Liver (tissue), 9 donors: ENCODE results near the gene FURIN. TPM values are rescaled to one million over a fixed set of nuclear protein-coding genes. Genes with fewer than 3 reads are reported as not detected.

Experiments
- DNase-seq: peaks from one replicate; pipeline ENCODE4 v3.0.0-alpha.2; 2017; ENCODE audit warnings: low spot score
- H3K27ac ChIP-seq, 2 donors: one replicate each; pipeline ENCODE4 v1.7.0; 2013; ENCODE audit warnings: inconsistent platforms in 2 of 2, low read length in 2 of 2, control low read depth in 1 of 2, low read depth in 1 of 2, mild to moderate bottlenecking in 1 of 2
- H3K27me3 ChIP-seq, 4 donors: one replicate each; pipeline versions ENCODE4 v1.6.1 to v1.7.0; 2013; ENCODE audit warnings: low read length in 3 of 4, inconsistent platforms in 1 of 4, mild to moderate bottlenecking in 1 of 4, moderate library complexity in 1 of 4; ENCODE audit not compliant: control insufficient read depth in 4 of 4, insufficient read depth in 4 of 4
- H3K36me3 ChIP-seq, 4 donors: one replicate each; pipeline versions ENCODE4 v1.6.1 to v1.7.0; 2013; ENCODE audit warnings: low read length in 3 of 4, mild to moderate bottlenecking in 3 of 4, low read depth in 1 of 4, moderate library complexity in 1 of 4; ENCODE audit not compliant: control insufficient read depth in 4 of 4, insufficient read depth in 3 of 4
- H3K4me1 ChIP-seq, 4 donors: one replicate each; pipeline versions ENCODE4 v1.6.1 to v1.7.0; 2013; ENCODE audit warnings: low read length in 3 of 4, mild to moderate bottlenecking in 3 of 4, moderate library complexity in 1 of 4; ENCODE audit not compliant: control insufficient read depth in 4 of 4, insufficient read depth in 4 of 4
- H3K4me3 ChIP-seq, 3 donors: one replicate each; pipeline versions ENCODE4 v1.6.1 to v1.7.0; 2013; ENCODE audit warnings: low read length in 3 of 3, control low read depth in 1 of 3, low read depth in 1 of 3, mild to moderate bottlenecking in 1 of 3
- H3K9ac ChIP-seq, 2 donors: one replicate each; pipeline ENCODE4 v1.7.0; 2013; ENCODE audit warnings: low read length in 2 of 2, mild to moderate bottlenecking in 2 of 2, moderate library complexity in 2 of 2, control low read depth in 1 of 2, low read depth in 1 of 2
- H3K9me3 ChIP-seq, 4 donors: one replicate each; pipeline versions ENCODE4 v1.6.1 to v1.7.0; 2013; ENCODE audit warnings: low read length in 3 of 4; ENCODE audit not compliant: control insufficient read depth in 4 of 4
- CTCF ChIP-seq: fragments of 150-350 bp; IDR thresholded peaks from 2 replicates; pipeline ENCODE4 v1.5.1; 2017; ENCODE audit warnings: improper control_type of control experiment, low read depth, low read length; ENCODE audit not compliant: missing input control
- EGR1 ChIP-seq, 2 donors: IDR thresholded peaks; 2 replicates each; pipeline ENCODE4 v1.6.1; 2016 to 2018; ENCODE audit warnings: antibody characterized with exemption in 2 of 2, low read depth in 2 of 2
- FOXA2 ChIP-seq: IDR thresholded peaks from 2 replicates; pipeline ENCODE4 v1.6.1; 2016; ENCODE audit warnings: antibody characterized with exemption
- GABPA ChIP-seq, 2 donors: IDR thresholded peaks in 1 of 2; conservative IDR thresholded peaks in 1 of 2; 2 replicates each; pipeline ENCODE4 v1.6.1; 2016; ENCODE audit warnings: antibody characterized with exemption in 2 of 2, mild to moderate bottlenecking in 1 of 2, moderate library complexity in 1 of 2
- HNF4A ChIP-seq, 2 donors: conservative IDR thresholded peaks; 2 replicates each; pipeline ENCODE4 v1.6.1; 2016; ENCODE audit warnings: antibody characterized with exemption in 2 of 2, mild to moderate bottlenecking in 2 of 2
- HNF4G ChIP-seq: IDR thresholded peaks from 2 replicates; pipeline ENCODE4 v1.6.1; 2016; ENCODE audit warnings: antibody characterized with exemption
- JUND ChIP-seq, 2 donors: IDR thresholded peaks; 2 replicates each; pipeline ENCODE4 v1.6.1; 2016; ENCODE audit warnings: antibody characterized with exemption in 2 of 2
- MAX ChIP-seq: IDR thresholded peaks from 2 replicates; pipeline ENCODE4 v1.6.1; 2016; ENCODE audit warnings: antibody characterized with exemption
- NR2F2 ChIP-seq: IDR thresholded peaks from 2 replicates; pipeline ENCODE4 v1.6.1; 2016; ENCODE audit warnings: antibody characterized with exemption
- RAD21 ChIP-seq, 2 donors: IDR thresholded peaks; 2 replicates each; pipeline ENCODE4 v1.6.1; 2016; ENCODE audit warnings: antibody characterized with exemption in 2 of 2, mild to moderate bottlenecking in 2 of 2
- REST ChIP-seq: IDR thresholded peaks from 2 replicates; pipeline ENCODE4 v1.6.1; 2016; ENCODE audit warnings: antibody characterized with exemption, mild to moderate bottlenecking
- RXRA ChIP-seq, 2 donors: IDR thresholded peaks; 2 replicates each; pipeline ENCODE4 v1.6.1; 2017 to 2018; ENCODE audit warnings: antibody characterized with exemption in 2 of 2, mild to moderate bottlenecking in 1 of 2
- SP1 ChIP-seq: IDR thresholded peaks from 2 replicates; pipeline ENCODE4 v1.6.1; 2018; ENCODE audit warnings: antibody characterized with exemption, mild to moderate bottlenecking
- TAF1 ChIP-seq: conservative IDR thresholded peaks from 2 replicates; pipeline ENCODE4 v1.6.1; 2016; ENCODE audit warnings: antibody characterized with exemption, mild to moderate bottlenecking
- YY1 ChIP-seq: IDR thresholded peaks from 2 replicates; pipeline ENCODE4 v1.6.1; 2016; ENCODE audit warnings: antibody characterized with exemption, mild to moderate bottlenecking
- WGBS: extraction: QIAGEN DNeasy Blood & Tissue Kit; methylation state at CpG from one replicate; pipeline ENCODE4 v1.1.7; 2013; 5-methylcytosine and 5-hydroxymethylcytosine counted together
- polyA plus RNA-seq, 2 donors: library from polyadenylated mRNA; stranded (reverse) in 1 of 2; unstranded in 1 of 2; fragments of 200-250 nt in 1 of 2; fragments of >200 nt in 1 of 2; fragmentation: Nextera tagmentation in 1 of 2; extraction: Ambion mirVana in 1 of 2; gene quantifications; one replicate each; pipeline versions ENCODE4 v1.2.1 to v1.2.3, GENCODE V29; 2013 to 2015
- total RNA-seq, 2 donors: library from RNA; depleted of rRNA; stranded (reverse); fragments of >200 nt; gene quantifications; one replicate each; pipeline ENCODE4 v1.2.3, GENCODE V29; 2014
- TF ChIP-seq, protein P1 (sequence below): IDR thresholded peaks from 2 replicates; pipeline ENCODE4 v1.6.1; 2016; ENCODE audit warnings: antibody characterized with exemption
- donor health status: healthy.
- donor health status: healthy.
- donor health status: healthy.
- donor health status: healthy.
- donor health status: healthy.

FURIN gene
- total and polyA plus RNA-seq, 4 donors = 102 to 258 (median 164) TPM

DNA sequence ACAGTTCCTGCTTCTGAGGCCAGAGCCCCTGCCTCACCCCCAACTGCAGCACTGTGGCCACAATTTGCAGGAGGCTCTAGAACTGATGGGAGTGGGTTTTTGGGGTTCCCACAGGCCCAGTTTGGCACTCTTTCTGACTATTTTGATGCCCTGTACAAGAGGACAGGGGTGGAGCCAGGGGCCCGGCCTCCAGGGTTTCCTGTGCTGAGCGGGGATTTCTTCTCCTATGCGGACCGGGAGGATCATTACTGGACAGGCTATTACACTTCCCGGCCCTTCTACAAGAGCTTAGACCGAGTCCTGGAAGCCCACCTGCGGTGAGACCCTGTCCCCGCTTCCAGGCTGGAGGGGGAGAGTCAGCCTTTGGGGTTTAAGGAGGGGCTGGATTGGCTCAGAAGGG is 41.6 kb downstream of the FURIN start:
- H3K9me3 ChIP-seq = no peaks in the 10 kb centered on the region
- peaks cover 52 to 88% (median 76%) of the 10 kb centered on the region in 4 donors for H3K36me3 ChIP-seq
- H3K4me1 ChIP-seq = no peaks in the 10 kb centered on the region
- H3K4me3 ChIP-seq = no peak overlapping the region
- TF ChIP-seq HNF4G = no peak
- TF ChIP-seq MAX = no peak
- no peak for TF ChIP-seq EGR1 (IDR thresholded peaks at IDR 0.05; ENCODE audit: low read depth in 2 of 2)
- TF ChIP-seq RXRA (IDR thresholded peaks at IDR 0.05) = no peak
- no peak for TF ChIP-seq HNF4A (conservative IDR thresholded peaks at IDR 0.05)
- no peak for TF ChIP-seq FOXA2
- TF ChIP-seq SP1 = no peak
- no peak for TF ChIP-seq JUND (IDR thresholded peaks at IDR 0.05)
- no peak for TF ChIP-seq TAF1
- no peak for TF ChIP-seq GABPA (IDR thresholded peaks at IDR 0.05 in 1 of 2, conservative IDR thresholded peaks at IDR 0.05 in 1 of 2)
- no peak for TF ChIP-seq RAD21 (IDR thresholded peaks at IDR 0.05)
- no peak for TF ChIP-seq YY1
- TF ChIP-seq, protein P1, sequence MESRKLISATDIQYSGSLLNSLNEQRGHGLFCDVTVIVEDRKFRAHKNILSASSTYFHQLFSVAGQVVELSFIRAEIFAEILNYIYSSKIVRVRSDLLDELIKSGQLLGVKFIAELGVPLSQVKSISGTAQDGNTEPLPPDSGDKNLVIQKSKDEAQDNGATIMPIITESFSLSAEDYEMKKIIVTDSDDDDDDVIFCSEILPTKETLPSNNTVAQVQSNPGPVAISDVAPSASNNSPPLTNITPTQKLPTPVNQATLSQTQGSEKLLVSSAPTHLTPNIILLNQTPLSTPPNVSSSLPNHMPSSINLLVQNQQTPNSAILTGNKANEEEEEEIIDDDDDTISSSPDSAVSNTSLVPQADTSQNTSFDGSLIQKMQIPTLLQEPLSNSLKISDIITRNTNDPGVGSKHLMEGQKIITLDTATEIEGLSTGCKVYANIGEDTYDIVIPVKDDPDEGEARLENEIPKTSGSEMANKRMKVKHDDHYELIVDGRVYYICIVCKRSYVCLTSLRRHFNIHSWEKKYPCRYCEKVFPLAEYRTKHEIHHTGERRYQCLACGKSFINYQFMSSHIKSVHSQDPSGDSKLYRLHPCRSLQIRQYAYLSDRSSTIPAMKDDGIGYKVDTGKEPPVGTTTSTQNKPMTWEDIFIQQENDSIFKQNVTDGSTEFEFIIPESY = no peak
- no peak for TF ChIP-seq CTCF
- TF ChIP-seq REST = no peak
- TF ChIP-seq NR2F2 = no peak
- no peaks in the 10 kb centered on the region for H3K27me3 ChIP-seq
- H3K9ac ChIP-seq = no peak overlapping the region
- 95% methylated on average over 8 of the region's 8 CpGs for WGBS
- DNase-seq = no peak
- no peak overlapping the region for H3K27ac ChIP-seq
